GM18511 (cell line): ENCODE results near the gene MINDY1.

Source experiments
- ATAC-seq: cut with Tn5 transposase; IDR thresholded peaks from one replicate; pipeline ENCODE4 v1.9.1; 2021; ENCODE audit warnings: mild to moderate bottlenecking, moderate library complexity; ENCODE audit not compliant: unreplicated experiment

MINDY1 gene

DNA sequence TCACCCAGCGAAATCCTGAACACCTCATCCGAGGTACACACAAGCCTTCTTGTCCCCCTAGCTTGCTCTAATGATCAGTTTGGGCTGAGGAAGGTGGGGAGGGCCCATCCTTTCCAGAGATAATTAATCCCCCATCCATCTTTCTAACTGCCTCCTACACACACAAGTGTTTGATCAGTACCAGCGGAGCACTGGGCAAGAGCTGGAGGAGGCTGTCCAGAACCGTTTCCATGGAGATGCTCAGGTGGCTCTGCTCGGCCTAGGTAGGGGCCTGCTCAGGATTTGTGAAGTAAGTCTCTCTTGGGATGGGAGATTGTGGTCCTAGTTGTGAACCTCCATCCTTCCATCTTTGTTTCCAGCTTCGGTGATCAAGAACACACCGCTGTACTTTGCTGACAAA lies 18.8 kb downstream of the MINDY1 start:
- ATAC-seq = no peak

DNA sequence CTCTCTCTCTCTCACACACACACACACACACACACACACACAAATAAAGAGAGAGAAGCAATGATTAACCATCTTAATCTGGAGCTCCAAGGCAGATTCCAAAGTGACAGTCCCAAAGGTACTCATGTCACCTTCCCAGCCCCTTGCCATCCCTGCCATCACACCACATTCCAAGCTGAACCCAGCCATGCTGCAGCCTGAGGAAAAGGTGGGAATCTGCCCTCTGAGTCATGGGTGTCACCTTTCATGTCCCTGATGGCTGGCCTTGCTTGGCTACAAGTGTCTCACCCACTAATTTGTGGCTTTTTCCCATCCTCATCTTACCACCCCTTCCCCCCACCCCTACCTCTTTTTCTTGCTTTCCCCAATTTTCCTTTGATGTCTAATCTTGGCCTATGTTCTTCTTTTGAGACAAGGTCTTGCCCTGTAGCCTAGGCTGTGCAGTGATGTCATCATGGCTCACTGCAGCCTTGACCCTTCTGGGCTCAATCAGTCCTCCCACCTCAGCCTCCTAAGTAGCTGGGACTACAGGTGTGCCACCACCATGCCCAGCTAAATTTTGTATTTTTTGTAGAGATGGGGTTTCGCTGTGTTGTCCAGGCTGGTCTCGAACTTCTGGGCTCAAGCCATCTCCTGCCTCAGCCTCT lies 21.4 kb downstream of the MINDY1 start:
- no peak for ATAC-seq

DNA sequence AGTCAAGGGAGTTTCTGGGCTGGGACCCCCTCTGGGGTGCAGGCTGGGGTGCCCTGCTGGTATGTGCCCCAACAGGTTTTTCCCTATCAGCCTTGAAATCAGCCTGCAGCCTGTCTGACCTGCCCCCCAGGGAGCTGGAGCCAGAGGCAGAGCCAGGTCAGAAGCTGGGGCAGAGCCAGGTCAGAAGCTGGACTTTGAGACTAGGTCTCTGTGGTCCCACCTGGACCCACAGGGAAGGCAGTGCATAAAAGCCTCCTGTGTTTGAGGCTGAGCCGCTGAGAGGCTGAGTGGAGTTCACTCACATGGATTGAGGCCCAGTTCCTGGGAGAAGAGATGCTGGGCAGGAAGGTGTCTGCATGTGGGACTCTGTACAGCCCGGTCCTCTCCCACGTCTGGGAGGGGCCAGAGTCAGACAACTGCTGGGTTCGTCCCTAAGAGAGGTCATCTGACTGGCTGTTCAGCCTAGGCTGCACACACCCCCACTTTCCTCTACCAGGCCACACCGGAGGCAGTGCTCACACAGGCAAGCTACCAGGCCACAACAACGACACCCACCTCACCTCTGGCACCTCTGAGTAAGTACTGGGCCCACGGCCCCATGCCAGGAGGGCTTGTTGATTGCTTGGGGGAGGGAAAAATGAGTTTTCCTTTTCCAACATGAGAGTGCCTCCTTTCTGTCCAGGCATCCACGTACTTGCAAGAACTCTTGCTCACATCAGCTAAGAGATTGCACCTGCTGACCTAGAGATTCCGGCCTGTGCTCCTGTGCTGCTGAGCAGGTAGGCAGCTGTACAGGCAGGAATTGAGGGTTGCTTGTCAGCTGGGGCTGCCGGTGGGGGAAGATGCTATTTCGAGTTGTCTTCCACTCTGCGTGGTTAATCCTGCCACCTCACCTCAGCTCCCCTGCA lies 24.6 kb downstream of the MINDY1 start, which contains the start of gene ANXA9:
ANXA9 (plus strand) TSS at position 488 of the 908 bp plus-strand sequence. CDS start 814 bp downstream, outside the sequence.
- no peak for ATAC-seq

DNA sequence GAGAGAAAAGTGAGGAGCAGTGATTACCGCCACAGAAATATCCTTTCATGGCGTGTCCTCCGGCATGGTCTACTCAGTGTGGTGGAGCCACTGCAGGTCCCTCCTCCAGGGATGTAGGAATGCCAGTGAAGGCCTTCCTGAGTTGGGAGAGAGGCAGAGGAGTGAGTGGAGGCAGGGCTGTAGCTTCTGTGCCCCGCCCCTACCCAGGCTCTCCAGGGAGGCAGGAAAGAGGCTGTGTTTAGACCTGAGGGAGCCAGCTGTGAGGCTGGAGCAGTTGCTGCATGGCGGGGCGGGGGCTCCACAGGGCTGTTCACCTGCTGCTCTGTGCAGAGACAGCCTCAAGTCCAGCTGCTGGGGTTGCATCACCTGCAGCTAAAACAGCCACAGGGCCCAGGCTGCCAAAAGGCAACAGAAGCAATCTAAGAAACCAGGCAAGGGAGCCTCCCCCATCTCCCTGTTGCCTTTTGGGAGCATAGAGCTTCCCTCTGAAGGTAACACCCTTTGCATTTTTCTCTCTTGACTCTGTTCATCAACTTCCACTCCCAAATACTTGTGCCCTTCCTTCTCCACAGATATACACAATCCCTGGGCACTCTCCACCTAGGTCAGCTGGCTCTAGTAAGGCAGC lies 25.4 kb downstream of the MINDY1 start:
- ATAC-seq = no peak

DNA sequence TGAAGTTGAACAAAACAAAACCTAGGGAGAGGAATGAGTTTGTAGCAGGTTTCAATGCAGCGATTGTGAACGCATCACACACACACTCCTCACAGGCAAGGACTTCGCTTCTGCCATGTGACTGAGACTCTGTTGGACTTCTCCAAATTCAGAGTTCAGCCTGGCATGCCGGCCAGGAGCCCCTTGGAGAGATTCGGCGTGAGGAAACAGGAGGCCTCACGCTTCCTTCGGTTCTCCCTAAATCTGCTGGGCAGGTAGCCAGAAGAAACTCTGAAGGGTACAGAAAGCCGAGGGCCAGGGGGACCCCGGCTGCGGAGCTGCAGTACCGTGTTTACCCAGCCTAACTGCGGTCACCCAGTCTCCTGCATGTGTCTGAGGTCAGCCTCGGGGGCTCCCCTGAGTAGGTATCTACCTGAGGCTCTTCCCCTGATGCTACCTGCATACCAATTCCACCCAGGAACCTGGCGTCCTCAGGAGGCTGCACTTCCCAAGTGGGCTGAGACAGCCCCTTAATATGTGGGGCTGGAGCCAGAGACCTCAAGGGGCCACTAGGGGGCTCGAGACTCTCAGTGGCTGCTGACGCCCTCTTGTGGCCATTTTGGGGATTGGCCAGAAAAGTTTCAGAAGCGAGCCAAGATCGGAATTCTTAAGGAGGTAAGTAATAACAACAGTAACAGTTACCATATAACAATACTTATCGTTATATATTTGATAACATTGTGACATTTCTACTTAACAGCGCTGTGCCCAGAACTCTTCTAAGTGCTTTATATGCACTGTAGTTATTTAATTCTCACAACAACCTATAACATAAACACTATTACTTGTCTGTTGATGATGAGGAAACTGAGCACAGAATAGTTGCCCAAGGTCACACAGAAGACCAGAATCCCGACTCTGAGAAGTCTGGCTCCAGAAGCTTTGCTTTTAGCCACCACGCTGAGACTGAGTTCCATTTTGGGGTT lies 27.3 kb downstream of the MINDY1 start:
- ATAC-seq = peak; percentile 44

DNA sequence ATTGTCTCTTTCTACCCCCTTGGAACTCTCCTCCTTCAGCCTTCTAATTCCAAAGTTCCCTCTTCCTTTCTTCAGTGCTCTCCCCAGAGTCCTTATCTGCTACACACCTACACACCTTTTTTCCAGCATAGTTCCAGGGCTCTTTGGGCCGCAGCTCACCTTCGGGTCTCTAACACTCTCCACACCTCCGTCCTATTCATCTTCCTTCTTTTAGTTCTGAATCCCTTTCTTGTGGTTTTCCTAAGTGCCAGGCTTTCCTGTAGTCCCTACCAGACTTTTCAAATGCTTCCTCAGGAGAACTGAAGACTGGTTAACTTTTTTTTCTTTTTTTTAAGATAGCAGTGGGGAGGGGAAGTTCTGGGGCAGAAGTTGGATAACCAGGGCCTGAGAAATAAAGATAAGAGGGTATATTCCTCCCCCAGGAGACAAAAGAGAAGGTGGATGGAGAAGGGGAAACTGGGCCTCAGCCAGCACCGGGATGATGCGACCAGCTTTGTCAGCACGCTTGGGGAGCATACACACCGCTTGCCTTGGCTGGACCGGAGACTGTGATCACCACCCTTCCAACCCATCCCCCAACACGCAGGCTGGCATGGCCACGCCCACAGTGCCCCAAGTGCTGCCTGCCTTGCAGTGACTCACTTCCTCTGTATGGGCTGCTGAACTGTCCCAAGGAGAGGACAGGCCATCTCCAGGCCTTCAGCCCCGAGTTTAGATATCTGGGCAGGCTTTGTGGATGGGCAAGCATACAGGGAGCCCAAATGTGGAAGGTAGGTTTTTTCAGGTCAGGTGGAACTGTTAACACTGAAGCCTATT lies 29.6 kb downstream of the MINDY1 start:
- ATAC-seq = no peak

DNA sequence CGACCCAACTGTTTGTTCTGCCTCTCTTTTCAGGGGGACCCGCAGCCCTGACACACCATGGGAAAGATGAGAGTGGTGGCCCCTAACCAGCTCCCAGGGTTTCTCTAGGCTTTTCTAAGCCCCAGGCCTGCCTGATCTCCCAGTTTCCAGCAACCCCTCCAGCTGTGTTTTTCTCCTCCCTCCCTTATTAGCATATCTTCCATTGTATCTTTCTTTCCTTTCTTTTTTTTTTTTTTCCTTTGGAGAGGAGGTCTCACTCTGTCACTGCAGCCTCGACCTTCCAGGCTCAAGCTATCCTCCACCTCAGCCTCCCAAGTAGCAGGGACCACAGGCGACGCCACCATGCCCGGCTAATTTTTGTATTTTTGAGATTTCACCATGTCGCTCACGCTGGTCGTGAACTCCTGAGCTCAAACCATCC lies 30.3 kb downstream of the MINDY1 start:
- ATAC-seq = no peak

DNA sequence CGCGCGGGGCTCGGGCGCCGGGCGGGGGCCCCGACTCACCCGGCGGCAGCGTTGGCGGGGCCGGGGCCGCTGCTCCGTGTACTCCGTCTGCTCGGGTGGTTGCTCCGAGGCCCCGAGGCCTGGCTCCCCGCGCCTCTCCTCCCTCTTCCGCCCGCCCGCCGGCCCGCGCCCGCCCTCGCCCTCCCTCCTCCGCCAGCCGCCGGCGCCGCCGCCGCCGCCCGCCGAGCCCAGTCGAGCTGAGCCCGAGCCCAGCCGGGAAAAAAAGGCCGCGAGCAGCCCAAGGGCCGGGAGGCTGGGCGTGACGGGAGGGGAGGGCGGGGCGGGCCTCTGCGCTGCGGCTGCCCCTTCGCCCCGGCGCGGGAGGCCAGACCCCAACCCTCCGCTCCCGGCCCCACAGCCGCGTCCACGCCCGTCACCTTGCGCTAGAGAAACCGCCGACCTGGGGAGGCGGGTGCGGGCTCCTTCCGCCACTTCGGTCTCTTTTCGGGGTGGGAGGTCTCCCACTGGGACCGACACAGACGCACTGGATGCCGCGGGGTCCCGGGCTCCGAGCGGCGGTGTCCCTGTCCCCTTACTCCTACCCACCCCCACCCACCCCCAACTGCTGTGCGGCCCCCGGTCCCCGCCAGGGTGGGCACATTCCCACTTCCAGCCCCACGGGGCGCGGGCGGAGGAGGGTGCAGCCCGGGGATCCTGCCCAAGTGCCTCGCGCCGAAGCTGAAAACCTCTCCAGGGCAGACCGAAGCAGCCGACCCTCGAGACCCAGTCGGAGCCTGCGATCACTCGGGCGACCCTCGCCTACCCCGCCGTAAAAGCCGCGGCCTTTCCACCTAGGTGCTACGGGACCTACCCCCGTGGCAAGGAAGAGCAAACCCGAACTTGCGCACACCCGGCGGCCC lies 31.9 kb downstream of the MINDY1 start, which contains the start of gene CERS2:
CERS2 (minus strand) TSS at position 256 of the 899 bp plus-strand sequence. CDS start 5,745 bp downstream, outside the sequence.
- ATAC-seq = peak; percentile 60

DNA sequence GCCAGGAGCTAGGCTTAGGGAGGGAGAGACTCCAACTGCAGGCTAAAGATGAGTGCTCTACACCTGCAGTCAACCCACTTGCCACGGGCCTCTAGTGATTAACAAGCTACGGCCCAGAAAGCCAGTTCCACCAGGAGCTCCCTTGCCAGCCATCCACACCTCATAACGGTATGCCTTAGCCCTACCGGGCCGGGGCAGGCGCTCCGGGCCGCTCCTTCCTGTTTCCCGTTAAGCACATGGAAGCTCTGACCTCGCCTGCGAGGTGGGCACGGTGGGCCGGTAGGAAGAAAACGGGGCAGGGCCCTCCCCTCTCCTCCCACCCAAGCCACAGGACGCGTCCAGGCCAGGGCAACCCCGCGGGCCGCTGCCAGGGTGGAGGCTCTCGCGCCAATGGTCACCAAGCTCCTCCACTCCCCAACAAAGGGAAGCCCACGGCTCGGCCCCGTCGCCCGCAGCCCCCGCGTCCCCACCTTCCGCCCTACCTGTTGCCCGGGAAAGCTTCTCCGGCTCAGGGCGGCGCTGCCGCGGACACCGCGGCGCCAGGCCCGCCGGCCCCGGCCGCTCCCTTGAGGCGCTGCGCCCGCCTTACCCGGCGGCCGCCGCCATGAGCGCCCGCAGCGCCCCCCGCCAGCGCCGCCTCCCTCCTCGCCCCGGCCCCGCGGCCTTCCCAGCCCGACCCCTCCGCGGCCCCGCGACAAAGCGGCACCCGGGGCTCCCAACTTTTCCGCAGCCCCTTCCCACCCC lies 32.7 kb downstream of the MINDY1 start:
- peak; percentile 51 for ATAC-seq

DNA sequence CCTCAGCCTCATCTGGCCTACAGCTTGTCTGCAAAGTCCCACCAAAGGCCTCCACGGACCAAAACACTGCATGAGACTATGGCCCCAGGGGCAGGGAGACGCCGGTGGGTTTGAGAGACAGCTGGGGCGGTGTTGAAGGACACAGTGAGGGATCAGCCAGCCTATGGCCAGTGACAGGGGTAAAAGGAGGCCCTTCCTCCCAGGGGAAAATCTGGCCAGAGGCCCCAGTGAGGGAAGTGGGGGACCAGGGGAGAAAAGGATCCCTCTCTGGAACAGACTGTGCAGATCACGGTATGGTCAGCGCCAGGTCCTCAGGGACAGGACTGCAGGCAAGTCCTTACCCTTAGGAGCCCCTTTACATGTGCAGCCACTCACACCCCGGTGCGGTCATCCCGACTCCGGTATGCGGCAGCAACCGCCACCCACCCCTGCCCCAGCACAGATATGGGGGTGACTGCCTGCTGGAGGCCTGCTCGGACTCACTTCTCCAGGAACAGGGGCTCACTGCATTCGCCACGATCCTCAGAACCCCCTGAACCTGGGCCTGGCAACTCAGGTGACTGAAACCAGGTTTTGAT lies 33.4 kb downstream of the MINDY1 start:
- ATAC-seq = peak; percentile 2

DNA sequence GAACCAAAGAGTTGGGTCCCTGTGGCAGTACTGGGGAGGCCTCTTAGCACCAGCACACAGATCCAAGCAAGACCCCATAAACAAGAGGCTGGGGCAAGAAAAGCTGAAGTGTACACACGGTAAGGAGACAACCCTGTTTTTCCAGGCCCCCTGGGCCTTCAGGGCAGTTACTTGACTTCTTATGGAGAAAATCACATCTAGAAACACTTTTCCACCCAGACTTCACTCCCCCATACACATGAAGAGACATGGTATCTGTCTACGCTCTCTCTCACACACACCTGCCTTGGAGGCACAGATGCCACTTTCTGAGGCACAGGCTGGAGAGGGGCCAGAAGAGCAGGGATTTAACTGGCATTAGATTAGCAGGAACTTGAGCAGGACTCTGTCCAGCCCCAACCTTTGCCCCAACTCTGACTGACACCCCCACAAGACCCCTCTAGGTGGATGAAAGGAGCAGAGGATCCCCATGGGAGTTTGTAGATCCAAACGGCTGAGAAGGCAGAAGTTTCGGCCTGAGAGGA lies 34.2 kb downstream of the MINDY1 start:
- ATAC-seq = no peak

DNA sequence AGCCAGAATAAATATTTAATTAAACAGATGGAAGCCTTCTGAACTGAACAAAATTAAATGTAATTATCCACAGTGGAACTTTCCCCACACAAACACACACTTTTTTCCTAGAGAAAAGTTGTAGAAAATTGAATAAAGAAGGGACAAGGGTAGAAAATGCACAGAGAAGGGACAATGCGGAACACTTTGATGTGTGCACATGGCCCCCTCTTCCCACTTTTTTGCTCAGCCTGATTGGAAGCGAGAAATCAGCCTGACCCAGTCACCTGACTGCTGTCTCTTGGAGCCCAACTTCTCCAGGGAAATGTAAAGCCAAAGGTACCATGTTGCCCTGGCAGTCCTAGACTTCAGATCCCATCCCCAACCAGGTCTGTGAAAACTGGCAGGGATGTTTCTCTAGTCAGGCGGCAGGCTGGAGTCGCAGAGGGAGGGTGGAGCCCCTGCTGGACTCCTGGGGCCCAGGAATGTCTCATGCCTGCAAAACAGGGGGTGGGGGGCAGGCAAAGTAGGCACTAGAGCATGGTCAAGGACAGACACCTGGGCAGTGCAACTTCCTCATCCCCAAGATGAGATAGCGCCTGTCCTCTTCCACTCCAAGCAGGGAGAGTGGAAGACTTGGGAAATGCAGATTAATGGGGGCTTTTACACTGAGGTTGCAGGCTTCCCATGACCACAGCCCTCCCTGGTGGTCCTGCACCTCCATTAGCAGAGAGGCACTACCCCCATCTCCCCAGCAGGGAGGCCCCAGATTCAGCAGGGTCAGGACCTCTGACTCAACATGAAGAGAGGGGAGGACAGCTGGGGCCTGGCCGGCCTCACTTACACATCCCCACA lies 34.9 kb downstream of the MINDY1 start:
- no peak for ATAC-seq

DNA sequence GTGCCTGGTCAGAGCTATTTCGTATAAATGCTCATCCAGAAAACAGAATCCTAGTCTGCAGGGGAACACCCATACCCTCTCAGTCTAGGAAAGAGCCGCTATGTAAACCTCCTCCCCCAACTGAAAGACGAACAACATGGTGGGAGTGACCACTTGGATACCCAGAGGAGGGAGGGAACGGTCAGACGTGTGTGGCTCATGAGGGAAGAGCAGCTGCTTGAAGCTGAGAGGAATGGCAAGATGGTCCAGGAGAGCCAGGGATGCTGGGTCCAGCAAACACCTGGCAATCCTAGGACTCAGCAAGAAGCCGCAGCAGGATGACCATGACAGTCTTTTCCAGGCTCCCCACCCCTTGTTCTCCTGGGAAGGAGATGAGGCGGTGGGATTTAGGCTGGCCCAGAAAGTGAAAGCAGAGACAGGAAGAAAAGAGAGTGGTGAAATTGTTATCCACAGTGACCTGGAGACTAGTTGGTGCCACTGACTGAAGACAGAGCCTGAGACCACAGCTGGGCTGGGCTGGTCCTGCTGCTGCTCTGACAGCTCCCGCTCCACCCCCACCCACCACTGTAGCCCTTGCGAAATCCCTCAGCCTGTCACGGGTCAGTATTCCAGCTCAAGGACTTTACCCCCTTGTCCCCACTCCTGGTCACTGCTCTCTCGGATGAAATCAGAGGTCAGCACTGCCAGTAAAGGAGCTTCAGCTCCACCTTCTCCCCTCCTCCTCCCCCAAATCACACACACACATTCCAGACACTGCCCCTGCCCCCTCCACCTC lies 35.7 kb downstream of the MINDY1 start:
- no peak for ATAC-seq

DNA sequence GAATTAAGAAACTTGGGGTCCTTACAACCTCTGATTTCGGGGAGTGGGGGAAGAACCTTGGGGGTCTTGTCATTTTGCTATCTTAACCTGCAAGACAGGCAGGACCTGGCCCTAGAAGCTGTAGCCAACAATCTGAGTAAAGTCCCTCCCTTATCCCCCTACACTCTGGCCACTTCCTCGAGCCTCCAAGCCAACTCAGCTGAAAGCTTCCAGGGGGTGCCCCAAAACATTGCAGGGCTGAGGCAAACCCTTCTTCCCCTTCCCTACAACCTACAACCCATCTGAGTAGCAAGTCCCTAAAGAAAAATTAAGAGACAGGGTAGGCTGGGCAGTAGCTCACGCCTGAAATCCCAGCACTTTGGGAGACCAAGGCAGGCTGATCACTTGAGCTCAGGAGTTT lies 37.1 kb downstream of the MINDY1 start:
- ATAC-seq = no peak

DNA sequence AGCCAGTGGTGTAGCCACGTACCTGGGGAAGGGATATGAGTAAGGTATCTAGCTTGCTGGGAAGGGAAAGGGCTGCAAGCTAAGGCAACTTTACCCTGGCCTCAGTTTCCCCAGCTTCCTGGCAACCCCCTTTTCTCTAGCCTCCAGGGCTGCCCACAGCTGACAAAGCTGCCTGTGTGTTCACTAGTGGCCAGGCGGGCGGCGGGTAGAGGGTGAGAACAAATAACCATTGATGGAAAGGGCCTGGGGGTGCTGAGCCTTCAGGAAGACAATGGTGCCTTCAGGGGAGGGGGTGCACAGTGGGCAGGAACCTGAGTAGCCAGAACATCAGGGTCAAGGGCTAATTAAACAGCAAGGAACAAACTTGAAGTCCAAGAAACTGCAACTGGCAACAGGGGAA lies 38.2 kb downstream of the MINDY1 start:
- no peak for ATAC-seq

DNA sequence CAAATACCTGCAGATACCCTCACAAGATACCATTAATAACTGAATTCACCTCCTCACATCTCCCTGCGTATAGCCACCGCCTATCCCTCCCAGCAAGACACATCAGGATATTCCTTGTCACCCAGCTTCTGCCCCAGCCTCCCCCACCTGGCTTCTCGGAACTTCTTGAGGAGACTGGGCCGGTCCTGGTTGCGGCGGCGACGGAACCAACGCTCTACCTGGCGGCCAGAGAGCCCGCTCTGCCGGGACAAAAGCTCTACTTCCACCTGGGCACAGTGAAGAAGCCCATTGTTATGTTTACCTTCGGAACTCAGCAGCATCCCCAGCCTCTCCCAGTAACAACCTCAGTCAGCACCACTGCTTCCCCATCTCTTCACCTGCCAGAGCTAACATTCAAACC lies 38.8 kb downstream of the MINDY1 start:
- no peak for ATAC-seq
